GM12878 (cell line): ENCODE results near the gene TEX2. TPM values are rescaled to one million over a fixed set of nuclear protein-coding genes. Genes with fewer than 3 reads are reported as not detected.

Source experiments
- ATAC-seq: fragments of 200-7000 bp; cut with Tn5 transposase; 3 replicates; pipeline ENCODE4 v1.9.1; 2020; ENCODE audit warnings: mild to moderate bottlenecking, moderate library complexity
- BruUV-seq: library from RNA; stranded (reverse); fragments of 400-500 nt; replicated peaks from 2 replicates; lab custom pipeline; 2021; lab: Mats Ljungman, UMichigan
- CTCF ChIA-PET: fragments of 300-600 bp; sonication (Branson Sonifier 250); formaldehyde crosslinking; extraction: SDS; loops from one replicate; lab custom pipeline; 2021; ENCODE audit warnings: inconsistent platforms; lab: Yijun Ruan, JAX
- POLR2A ChIA-PET: fragments of 350-600 bp; formaldehyde crosslinking; extraction: SDS; loops from one replicate; lab custom pipeline; 2021; ENCODE audit warnings: inconsistent platforms; lab: Charles Lee
- RAD21 ChIA-PET: fragments of 300-600 bp; sonication (Branson Sonifier 250); formaldehyde crosslinking; loops from one replicate; lab custom pipeline; 2023; ENCODE audit warnings: antibody characterized with exemption; ENCODE audit not compliant: unreplicated experiment; lab: Charles Lee
- SMC1A ChIA-PET: fragments of 300-600 bp; sonication (Branson Sonifier 250); formaldehyde crosslinking; loops from one replicate; lab custom pipeline; 2023; ENCODE audit not compliant: unreplicated experiment, uncharacterized antibody; lab: Charles Lee
- DNase-seq: peaks from one replicate; pipeline ENCODE4 v3.0.0-alpha.2; 2011; ENCODE audit warnings: low read depth, low spot score
- FAIRE-seq: peaks from 3 replicates; lab custom pipeline; 2011; peaks lifted over from hg19 to GRCh38; lab: Jason Lieb, UNC
- H2AFZ ChIP-seq: 2 replicates; pipeline ENCODE4 v1.6.0; 2011; ENCODE audit warnings: low read depth, low read length, control low read depth; ENCODE audit not compliant: control insufficient read depth
- H3K27ac ChIP-seq: 2 replicates; pipeline ENCODE4 v1.5.1; 2011; ENCODE audit warnings: control low read depth; ENCODE audit not compliant: control insufficient read depth, insufficient read depth
- H3K27me3 ChIP-seq, 2 experiments: replicated peaks in 1 of 2; 2 replicates each; pipeline versions ENCODE4 v1.6.0 to v1.6.1; 2011; ENCODE audit warnings: low read length in 1 of 2; ENCODE audit not compliant: control insufficient read depth in 2 of 2, insufficient read depth in 2 of 2
- H3K36me3 ChIP-seq, 2 experiments: 2 replicates each; pipeline ENCODE4 v1.5.1; 2011; ENCODE audit warnings: low read length in 1 of 2; ENCODE audit not compliant: control insufficient read depth in 2 of 2, insufficient read depth in 2 of 2
- H3K4me1 ChIP-seq: 2 replicates; pipeline ENCODE4 v1.6.1; 2011; ENCODE audit warnings: mild to moderate bottlenecking, low read length, moderate library complexity, mixed read lengths; ENCODE audit not compliant: control insufficient read depth, insufficient read depth
- H3K4me2 ChIP-seq: 2 replicates; pipeline ENCODE4 v1.6.0; 2011; ENCODE audit warnings: control low read depth; ENCODE audit not compliant: control insufficient read depth, insufficient read depth
- H3K4me3 ChIP-seq: fragments of 200-600 bp; sonication (generic); 2 replicates; pipeline ENCODE4 v1.5.1; 2016
- H3K79me2 ChIP-seq: 2 replicates; pipeline ENCODE4 v1.6.0; 2011; ENCODE audit warnings: low read length; ENCODE audit not compliant: control insufficient read depth, insufficient read depth
- H3K9ac ChIP-seq: 2 replicates; pipeline ENCODE4 v1.8.0; 2011; ENCODE audit warnings: low read length, control low read depth, mixed read lengths; ENCODE audit not compliant: control insufficient read depth, insufficient read depth
- H3K9me3 ChIP-seq: replicated peaks from 3 replicates; pipeline ENCODE4 v1.5.1; 2011; ENCODE audit warnings: mild to moderate bottlenecking, low read length; ENCODE audit not compliant: control insufficient read depth, insufficient read depth
- H4K20me1 ChIP-seq: 2 replicates; pipeline ENCODE4 v1.6.0; 2011; ENCODE audit not compliant: control insufficient read depth, insufficient read depth
- ESRRA ChIP-seq: IDR thresholded peaks from 2 replicates; pipeline ENCODE4 v1.6.1; 2012; ENCODE audit warnings: mild to moderate bottlenecking, low read length, improper control_type of control experiment
- WGBS: methylation state at CpG from one replicate; pipeline ENCODE4 v1.1.6; 2016; ENCODE audit warnings: low lambda C conversion rate; ENCODE audit not compliant: insufficient replicate concordance, insufficient coverage; ENCODE audit errors: missing lambda C conversion rate; 5-methylcytosine and 5-hydroxymethylcytosine counted together
- in situ Hi-C: fragments of 300-500 bp; cut with MboI; formaldehyde crosslinking; loops from 9 replicates; pipeline ENCODE4 v1.14.3; 2018; ENCODE audit warnings: mixed read lengths
- intact Hi-C: fragments of 100-400 bp; cut with micrococcal nuclease; formaldehyde crosslinking; loops from one replicate; pipeline ENCODE4 v1.14.2; 2022; ENCODE audit not compliant: unreplicated experiment
- polyA plus RNA-seq, 11 experiments: library from polyadenylated mRNA; depleted of rRNA in 4 of 11; unstranded in 6 of 11; stranded (reverse) in 5 of 11; fragments of >200 nt; fragmentation: Nextera tagmentation in 4 of 11; fragmentation: Illumina TruSeq in 1 of 11; extraction: Ambion mirVana in 4 of 11; extraction: Trizol in 1 of 11; gene quantifications; 1 replicate in 1 of 11; 2 replicates in 10 of 11; pipeline versions ENCODE4 v1.2.1 to v1.2.3, GENCODE V29; 2011 to 2016; ENCODE audit warnings: inconsistent platforms in 2 of 11, missing spikeins in 2 of 11, low read depth in 1 of 11
- total RNA-seq, 4 experiments: library from RNA; depleted of rRNA in 3 of 4; stranded (reverse); fragments of >200 nt in 3 of 4; fragmentation: Illumina TruSeq in 1 of 4; extraction: Trizol in 1 of 4; gene quantifications; 2 replicates each; pipeline versions ENCODE4 v1.2.1 to v1.2.3, GENCODE V29; 2013 to 2021
- TF ChIP-seq, protein P1 (sequence below): fragments of 450-650 bp; conservative IDR thresholded peaks from 2 replicates; pipeline ENCODE4 v1.6.1; 2017; ENCODE audit warnings: mild to moderate bottlenecking, moderate library complexity
- TF ChIP-seq, protein P2 (sequence below): fragments of 450-650 bp; IDR thresholded peaks from 2 replicates; pipeline ENCODE4 v1.6.1; 2016; ENCODE audit warnings: mild to moderate bottlenecking, moderate library complexity, borderline replicate concordance

Gene TEX2
- total and polyA plus RNA-seq, 10 of the 15 experiments (the other 5 are each of a cell fraction or from before 2014, with no cell fraction given): 3.8 to 19.9 (median 15.8) TPM

DNA sequence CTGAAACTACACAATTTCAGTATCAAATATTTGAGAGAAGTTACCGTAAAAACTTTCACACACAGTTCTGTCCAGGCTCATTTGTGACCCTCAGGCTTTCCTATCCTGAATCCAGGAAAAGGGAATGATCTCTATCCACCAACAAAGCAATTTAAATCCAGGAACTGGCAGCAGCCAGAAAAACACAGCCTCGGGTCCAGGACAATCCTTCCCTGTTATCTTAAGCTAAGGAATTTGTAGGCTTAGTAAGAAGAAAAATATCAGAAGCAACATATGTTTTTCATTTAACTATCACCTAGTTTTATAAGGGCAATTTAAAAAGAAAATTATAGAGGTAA, 47.1 kb downstream of the TEX2 start:
- Histone ChIP-seq H3K9me3 (no peaks in the 10 kb centered on the region), H3K9ac (no peak overlapping the region), H3K4me3 (no peak overlapping the region), H3K4me2 (no peak overlapping the region), H3K4me1 (peaks cover 22% of the 10 kb centered on the region), H3K36me3 (peaks cover 5% of the 10 kb centered on the region in 2 experiments; a peak in 3 of 4 replicates), H3K27me3 (no peaks in the 10 kb centered on the region), H3K79me2 (no peaks in the 10 kb centered on the region; the same call in 1 of the 2 replicates), H2AFZ (no peak overlapping the region), H3K27ac (no peak overlapping the region), H4K20me1 (no peaks in the 10 kb centered on the region)
- no peak for FAIRE-seq
- TF ChIP-seq, protein P1, sequence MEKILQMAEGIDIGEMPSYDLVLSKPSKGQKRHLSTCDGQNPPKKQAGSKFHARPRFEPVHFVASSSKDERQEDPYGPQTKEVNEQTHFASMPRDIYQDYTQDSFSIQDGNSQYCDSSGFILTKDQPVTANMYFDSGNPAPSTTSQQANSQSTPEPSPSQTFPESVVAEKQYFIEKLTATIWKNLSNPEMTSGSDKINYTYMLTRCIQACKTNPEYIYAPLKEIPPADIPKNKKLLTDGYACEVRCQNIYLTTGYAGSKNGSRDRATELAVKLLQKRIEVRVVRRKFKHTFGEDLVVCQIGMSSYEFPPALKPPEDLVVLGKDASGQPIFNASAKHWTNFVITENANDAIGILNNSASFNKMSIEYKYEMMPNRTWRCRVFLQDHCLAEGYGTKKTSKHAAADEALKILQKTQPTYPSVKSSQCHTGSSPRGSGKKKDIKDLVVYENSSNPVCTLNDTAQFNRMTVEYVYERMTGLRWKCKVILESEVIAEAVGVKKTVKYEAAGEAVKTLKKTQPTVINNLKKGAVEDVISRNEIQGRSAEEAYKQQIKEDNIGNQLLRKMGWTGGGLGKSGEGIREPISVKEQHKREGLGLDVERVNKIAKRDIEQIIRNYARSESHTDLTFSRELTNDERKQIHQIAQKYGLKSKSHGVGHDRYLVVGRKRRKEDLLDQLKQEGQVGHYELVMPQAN: no peak
- no peak for TF ChIP-seq ESRRA
- TF ChIP-seq, protein P2, sequence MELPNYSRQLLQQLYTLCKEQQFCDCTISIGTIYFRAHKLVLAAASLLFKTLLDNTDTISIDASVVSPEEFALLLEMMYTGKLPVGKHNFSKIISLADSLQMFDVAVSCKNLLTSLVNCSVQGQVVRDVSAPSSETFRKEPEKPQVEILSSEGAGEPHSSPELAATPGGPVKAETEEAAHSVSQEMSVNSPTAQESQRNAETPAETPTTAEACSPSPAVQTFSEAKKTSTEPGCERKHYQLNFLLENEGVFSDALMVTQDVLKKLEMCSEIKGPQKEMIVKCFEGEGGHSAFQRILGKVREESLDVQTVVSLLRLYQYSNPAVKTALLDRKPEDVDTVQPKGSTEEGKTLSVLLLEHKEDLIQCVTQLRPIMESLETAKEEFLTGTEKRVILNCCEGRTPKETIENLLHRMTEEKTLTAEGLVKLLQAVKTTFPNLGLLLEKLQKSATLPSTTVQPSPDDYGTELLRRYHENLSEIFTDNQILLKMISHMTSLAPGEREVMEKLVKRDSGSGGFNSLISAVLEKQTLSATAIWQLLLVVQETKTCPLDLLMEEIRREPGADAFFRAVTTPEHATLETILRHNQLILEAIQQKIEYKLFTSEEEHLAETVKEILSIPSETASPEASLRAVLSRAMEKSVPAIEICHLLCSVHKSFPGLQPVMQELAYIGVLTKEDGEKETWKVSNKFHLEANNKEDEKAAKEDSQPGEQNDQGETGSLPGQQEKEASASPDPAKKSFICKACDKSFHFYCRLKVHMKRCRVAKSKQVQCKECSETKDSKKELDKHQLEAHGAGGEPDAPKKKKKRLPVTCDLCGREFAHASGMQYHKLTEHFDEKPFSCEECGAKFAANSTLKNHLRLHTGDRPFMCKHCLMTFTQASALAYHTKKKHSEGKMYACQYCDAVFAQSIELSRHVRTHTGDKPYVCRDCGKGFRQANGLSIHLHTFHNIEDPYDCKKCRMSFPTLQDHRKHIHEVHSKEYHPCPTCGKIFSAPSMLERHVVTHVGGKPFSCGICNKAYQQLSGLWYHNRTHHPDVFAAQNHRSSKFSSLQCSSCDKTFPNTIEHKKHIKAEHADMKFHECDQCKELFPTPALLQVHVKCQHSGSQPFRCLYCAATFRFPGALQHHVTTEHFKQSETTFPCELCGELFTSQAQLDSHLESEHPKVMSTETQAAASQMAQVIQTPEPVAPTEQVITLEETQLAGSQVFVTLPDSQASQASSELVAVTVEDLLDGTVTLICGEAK: no peak
- no TSS peak for BruUV-seq
- no peak for DNase-seq
- RAD21 ChIA-PET: no interaction called here
- no peak for ATAC-seq
- 73% methylated on average over 2 of the region's 2 CpGs for WGBS
- POLR2A ChIA-PET: no interaction called here
- intact Hi-C loops (loop anchor here (2.0 kb wide), 1 partner anchor 65 kb away; no protein-coding TSS in a partner anchor), in situ Hi-C loops (no loop called here)
- CTCF ChIA-PET: interaction anchor here (0.9 to 2.0 kb wide), 5 partner anchors 10 to 67 kb away, joined by 3 to 7 read pairs (median 4); no protein-coding TSS in a partner anchor
- SMC1A ChIA-PET: interaction anchor here (0.7 to 1.0 kb wide), 2 partner anchors 9 to 184 kb away, joined by 3 to 5 read pairs; no protein-coding TSS in a partner anchor
